GM10266 (cell line): Measurements from ENCODE around the gene PRKAG3.

Experiments
- DNase-seq: peaks from one replicate; pipeline ENCODE4 v3.0.0; 2012; ENCODE audit errors: extremely low spot score
- CTCF ChIP-seq: IDR thresholded peaks from 2 replicates; pipeline ENCODE4 v1.5.1; 2012; ENCODE audit warnings: mild to moderate bottlenecking, low read depth; ENCODE audit not compliant: control insufficient read depth, insufficient read depth; ENCODE audit errors: missing control alignments

Gene PRKAG3

GRCh38 chr2:218861645-218862318 is 30.2 kb upstream of the PRKAG3 start:
- no peak for DNase-seq
- no peak for TF ChIP-seq CTCF

- no peak for TF ChIP-seq CTCF
- DNase-seq = no peak
Observed at GRCh38 chr2:218860950-218861381, 29.4 kb upstream of the PRKAG3 start.

GRCh38 chr2:218859988-218860831 is 28.6 kb upstream of the PRKAG3 start:
- no peak for DNase-seq
- no peak for TF ChIP-seq CTCF

- DNase-seq = no peak
Observed at GRCh38 chr2:218859556-218859987, 28.0 kb upstream of the PRKAG3 start, which contains the start of gene WNT6. TSS of gene WNT6 (plus strand) at chr2:218859805. CDS start at chr2:218860038, 233 bp downstream.

GRCh38 chr2:218858671-218859555 is 27.3 kb upstream of the PRKAG3 start:
- DNase-seq = no peak
- TF ChIP-seq CTCF = no peak

More at GRCh38 chr2:218859556-218859987, 28.0 kb upstream of the PRKAG3 start, which contains the start of gene WNT6:
- no peak for TF ChIP-seq CTCF

- DNase-seq = no peak
- no peak for TF ChIP-seq CTCF
Observed at GRCh38 chr2:218858138-218858445, 26.5 kb upstream of the PRKAG3 start.
